H1 (cell line): ENCODE results near the gene LTA4H. TPM values are rescaled to one million over a fixed set of nuclear protein-coding genes. Genes with fewer than 3 reads are reported as not detected.

Source experiments
- CTCF ChIA-PET: fragments of 300-600 bp; sonication (Branson Sonifier 250); formaldehyde crosslinking; loops from one replicate; lab custom pipeline; 2021; ENCODE audit not compliant: partially characterized antibody; lab: Charles Lee
- POLR2A ChIA-PET: fragments of 300-600 bp; sonication (Branson Sonifier 250); formaldehyde crosslinking; loops from one replicate; lab custom pipeline; 2021; ENCODE audit warnings: inconsistent platforms; ENCODE audit not compliant: partially characterized antibody; lab: Charles Lee
- DNase-seq, 2 experiments: peaks; one replicate each; pipeline versions ENCODE4 v3.0.0 to v3.0.0-alpha.2; 2010 to 2022; ENCODE audit warnings: low spot score in 2 of 2, low read depth in 1 of 2, mixed read lengths in 1 of 2
- FAIRE-seq: peaks from 2 replicates; lab custom pipeline; 2011; peaks lifted over from hg19 to GRCh38; lab: Jason Lieb, UNC
- H2AFZ ChIP-seq: 2 replicates; pipeline ENCODE4 v1.8.1; 2012; ENCODE audit warnings: low read length, inconsistent platforms
- H2AK5ac ChIP-seq: 2 replicates; pipeline ENCODE4 v1.6.1; 2013; ENCODE audit warnings: low read depth, low read length
- H2BK120ac ChIP-seq: replicated peaks from 2 replicates; pipeline ENCODE3; 2013; ENCODE audit warnings: low read depth, low read length, inconsistent platforms
- H2BK12ac ChIP-seq: 2 replicates; pipeline ENCODE4 v1.6.1; 2013; ENCODE audit warnings: low read depth, low read length
- H2BK15ac ChIP-seq: 2 replicates; pipeline ENCODE4 v1.6.1; 2013; ENCODE audit warnings: low read length
- H2BK20ac ChIP-seq: 2 replicates; pipeline ENCODE4 v1.6.1; 2013; ENCODE audit warnings: low read length
- H2BK5ac ChIP-seq: 2 replicates; pipeline ENCODE4 v1.6.1; 2013; ENCODE audit warnings: low read depth, low read length
- H3K14ac ChIP-seq: 2 replicates; pipeline ENCODE4 v1.6.1; 2013; ENCODE audit warnings: inconsistent platforms; ENCODE audit not compliant: insufficient read length
- H3K18ac ChIP-seq: 2 replicates; pipeline ENCODE4 v1.6.1; 2013; ENCODE audit warnings: low read length; ENCODE audit errors: extremely low read depth
- H3K23ac ChIP-seq: 2 replicates; pipeline ENCODE4 v1.6.1; 2013; ENCODE audit warnings: inconsistent platforms; ENCODE audit not compliant: insufficient read length
- H3K23me2 ChIP-seq: 2 replicates; pipeline ENCODE4 v1.6.1; 2013; ENCODE audit warnings: low read depth, low read length
- H3K27ac ChIP-seq: 2 replicates; pipeline ENCODE4 v1.6.1; 2011; ENCODE audit warnings: low read depth, low read length, inconsistent platforms
- H3K27me3 ChIP-seq, 4 experiments: replicated peaks in 1 of 4; 1 replicate in 1 of 4; 2 replicates in 3 of 4; pipeline versions ENCODE4 v1.6.1 to v1.8.1; 2011 to 2013; ENCODE audit warnings: low read length in 3 of 4, mild to moderate bottlenecking in 3 of 4, inconsistent platforms in 2 of 4, mixed read lengths in 2 of 4, moderate library complexity in 1 of 4; ENCODE audit not compliant: control insufficient read depth in 3 of 4, insufficient read depth in 3 of 4; ENCODE audit errors: extremely low read depth in 1 of 4
- H3K36me3 ChIP-seq, 4 experiments: 2 replicates each; pipeline versions ENCODE4 v1.6.1 to v1.8.1; 2011 to 2013; ENCODE audit warnings: mild to moderate bottlenecking in 4 of 4, low read length in 3 of 4, moderate library complexity in 2 of 4, control low read depth in 1 of 4, inconsistent platforms in 1 of 4; ENCODE audit not compliant: insufficient read depth in 4 of 4, control insufficient read depth in 2 of 4
- H3K4ac ChIP-seq: replicated peaks from 2 replicates; pipeline ENCODE3; 2013; ENCODE audit warnings: low read length, low read depth, mixed read lengths, inconsistent platforms; ENCODE audit not compliant: insufficient read length
- H3K4me1 ChIP-seq, 4 experiments: replicated peaks in 1 of 4; 1 replicate in 1 of 4; 2 replicates in 3 of 4; pipeline versions ENCODE4 v1.6.1 to v1.8.1; 2011 to 2013; ENCODE audit warnings: low read length in 3 of 4, inconsistent platforms in 2 of 4, mixed read lengths in 1 of 4; ENCODE audit not compliant: insufficient read depth in 4 of 4, control insufficient read depth in 3 of 4
- H3K4me2 ChIP-seq, 2 experiments: 2 replicates each; pipeline versions ENCODE4 v1.6.1 to v1.8.1; 2011 to 2013; ENCODE audit warnings: low read depth in 2 of 2, low read length in 2 of 2, control low read depth in 1 of 2, inconsistent platforms in 1 of 2, mild to moderate bottlenecking in 1 of 2; ENCODE audit not compliant: insufficient read depth in 1 of 2
- H3K4me3 ChIP-seq, 4 experiments: fragments of 200-600, 300-600 bp in 1 of 4; sonication (generic), shearing (Covaris generic), sonication (Bioruptor Twin) in 1 of 4; 2 replicates each; pipeline versions ENCODE4 v1.5.1 to v1.8.1; 2011 to 2016; ENCODE audit warnings: low read length in 4 of 4, low read depth in 3 of 4, control low read depth in 2 of 4, inconsistent platforms in 2 of 4, mild to moderate bottlenecking in 2 of 4, mixed read lengths in 1 of 4, moderate library complexity in 1 of 4; ENCODE audit not compliant: insufficient read depth in 2 of 4; ENCODE audit errors: extremely low read depth in 1 of 4
- H3K56ac ChIP-seq: replicated peaks from 2 replicates; pipeline ENCODE3; 2013; ENCODE audit warnings: low read depth, mild to moderate bottlenecking, mixed read lengths, low read length, inconsistent platforms; ENCODE audit not compliant: insufficient read length
- H3K79me1 ChIP-seq: 2 replicates; pipeline ENCODE4 v1.6.1; 2013; ENCODE audit warnings: low read depth, low read length, control low read depth
- H3K79me2 ChIP-seq, 2 experiments: 2 replicates each; pipeline versions ENCODE4 v1.6.1 to v1.8.1; 2012 to 2013; ENCODE audit warnings: low read length in 2 of 2, mild to moderate bottlenecking in 2 of 2, inconsistent platforms in 1 of 2; ENCODE audit not compliant: insufficient read depth in 2 of 2, control insufficient read depth in 1 of 2
- H3K9ac ChIP-seq, 4 experiments: replicated peaks in 1 of 4; 1 replicate in 1 of 4; 2 replicates in 3 of 4; pipeline versions ENCODE4 v1.6.1 to v1.8.1; 2011 to 2013; ENCODE audit warnings: low read depth in 3 of 4, low read length in 3 of 4, control low read depth in 2 of 4, mild to moderate bottlenecking in 2 of 4, moderate library complexity in 2 of 4, inconsistent platforms in 1 of 4; ENCODE audit errors: extremely low read depth in 1 of 4
- H3K9me3 ChIP-seq, 2 experiments: 2 replicates each; pipeline versions ENCODE4 v1.6.1 to v1.8.1; 2012 to 2013; ENCODE audit warnings: mild to moderate bottlenecking in 2 of 2, moderate library complexity in 2 of 2, control low read depth in 1 of 2, inconsistent platforms in 1 of 2, low read depth in 1 of 2, low read length in 1 of 2, mixed read lengths in 1 of 2; ENCODE audit not compliant: insufficient read depth in 2 of 2
- H4K20me1 ChIP-seq, 2 experiments: replicated peaks in 1 of 2; 2 replicates each; pipeline versions ENCODE3 to v1.8.1; 2011 to 2013; ENCODE audit warnings: inconsistent platforms in 2 of 2, low read length in 2 of 2, mild to moderate bottlenecking in 1 of 2; ENCODE audit not compliant: insufficient read depth in 2 of 2, control insufficient read depth in 1 of 2
- H4K5ac ChIP-seq: 2 replicates; pipeline ENCODE4 v1.6.1; 2013; ENCODE audit warnings: low read length, low read depth, mixed read lengths, inconsistent platforms; ENCODE audit not compliant: insufficient read length
- H4K8ac ChIP-seq: 2 replicates; pipeline ENCODE4 v1.8.0; 2013; ENCODE audit warnings: mild to moderate bottlenecking, moderate library complexity, low read length, inconsistent platforms; ENCODE audit not compliant: insufficient read depth; ENCODE audit errors: extremely low read depth
- H4K91ac ChIP-seq: replicated peaks from 2 replicates; pipeline ENCODE3; 2013; ENCODE audit warnings: low read length, mixed read lengths, inconsistent platforms; ENCODE audit not compliant: insufficient read length
- EGR1 ChIP-seq: IDR thresholded peaks from 2 replicates; pipeline ENCODE4 v1.6.1; 2011; ENCODE audit warnings: low read depth, low read length, borderline replicate concordance
- EZH2 ChIP-seq: fragments of 200-600 bp; sonication (generic); IDR thresholded peaks from 2 replicates; pipeline ENCODE4 v1.7.1; 2012; ENCODE audit warnings: low read depth, mild to moderate bottlenecking, moderate library complexity, low read length, inconsistent platforms; ENCODE audit not compliant: severe bottlenecking
- HDAC2 ChIP-seq, 2 experiments: fragments of 300-600 bp in 1 of 2; sonication (generic) in 1 of 2; IDR thresholded peaks; 2 replicates each; pipeline ENCODE4 v1.6.1; 2011 to 2012; ENCODE audit warnings: low read depth in 2 of 2, low read length in 2 of 2, mild to moderate bottlenecking in 2 of 2, moderate library complexity in 2 of 2, borderline replicate concordance in 1 of 2, inconsistent platforms in 1 of 2
- JUN ChIP-seq: IDR thresholded peaks from 2 replicates; pipeline ENCODE4 v1.6.1; 2011; ENCODE audit warnings: low read depth, mild to moderate bottlenecking, improper control_type of control experiment, low read length
- POLR2A ChIP-seq, 2 experiments: IDR thresholded peaks; 1 replicate in 1 of 2; 2 replicates in 1 of 2; pipeline ENCODE4 v1.6.1; 2011; ENCODE audit warnings: low read depth in 2 of 2, low read length in 2 of 2, mild to moderate bottlenecking in 2 of 2; ENCODE audit errors: control extremely low read depth in 1 of 2
- POU5F1 ChIP-seq: IDR thresholded peaks from 2 replicates; pipeline ENCODE4 v1.6.1; 2011; ENCODE audit warnings: low read depth, mild to moderate bottlenecking, low read length, moderate library complexity
- SAP30 ChIP-seq: fragments of 300-600 bp; sonication (generic); IDR thresholded peaks from 2 replicates; pipeline ENCODE4 v1.7.1; 2012; ENCODE audit warnings: low read length, moderate library complexity, mild to moderate bottlenecking, inconsistent platforms; ENCODE audit not compliant: insufficient read depth, insufficient replicate concordance
- SP1 ChIP-seq: IDR thresholded peaks from 2 replicates; pipeline ENCODE4 v1.6.1; 2011; ENCODE audit warnings: low read depth, low read length
- SP4 ChIP-seq: IDR thresholded peaks from 2 replicates; pipeline ENCODE4 v1.6.1; 2012; ENCODE audit warnings: low read length, inconsistent platforms
- SUZ12 ChIP-seq: fragments of 200-600 bp; sonication (generic); IDR thresholded peaks from 2 replicates; pipeline ENCODE4 v1.6.1; 2012; ENCODE audit warnings: mild to moderate bottlenecking, inconsistent platforms, low read length, moderate library complexity, mixed read lengths
- WGBS, 2 experiments: shearing (Covaris generic) in 1 of 2; methylation state at CpG; one replicate each; pipeline versions ENCODE4 v1.1.6 to v1.1.7; 2013 to 2015; ENCODE audit warnings: low lambda C conversion rate in 2 of 2, mixed read lengths in 2 of 2, inconsistent platforms in 1 of 2, low coverage in 1 of 2, missing lambda C conversion rate in 1 of 2; ENCODE audit not compliant: insufficient replicate concordance in 2 of 2, insufficient coverage in 1 of 2, insufficient read length in 1 of 2; ENCODE audit errors: extremely low coverage in 1 of 2, missing lambda C conversion rate in 1 of 2; 5-methylcytosine and 5-hydroxymethylcytosine counted together
- polyA plus RNA-seq, 7 experiments: library from polyadenylated mRNA; depleted of rRNA in 3 of 7; stranded (reverse) in 5 of 7; unstranded in 2 of 7; fragments of >200 nt in 5 of 7; fragments of 200-250 nt in 2 of 7; gene quantifications; 1 replicate in 5 of 7; 2 replicates in 1 of 7; 4 replicates in 1 of 7; pipeline versions ENCODE4 v1.2.1 to v1.2.3, GENCODE V29; 2011 to 2013; ENCODE audit warnings: missing spikeins in 2 of 7, mixed read lengths in 2 of 7
- total RNA-seq: library from RNA; stranded (reverse); fragmentation: NEBNext Ultra II Directional; extraction: Animal tissue kit (Norgen Biotek cat#: 25700); gene quantifications from 2 replicates; pipeline ENCODE4 v1.2.1, GENCODE V29; 2021
- TF ChIP-seq, protein P1 (sequence below): IDR thresholded peaks from 2 replicates; pipeline ENCODE4 v1.6.1; 2012; ENCODE audit warnings: inconsistent platforms
- TF ChIP-seq, protein P2 (sequence below), 3 experiments: IDR thresholded peaks; 1 replicate in 2 of 3; 2 replicates in 1 of 3; pipeline versions ENCODE4 v1.5.1 to v1.6.1; 2011; ENCODE audit warnings: low read length in 3 of 3, mild to moderate bottlenecking in 3 of 3, inconsistent platforms in 2 of 3, low read depth in 1 of 3, moderate library complexity in 1 of 3; ENCODE audit not compliant: insufficient read depth in 1 of 3; ENCODE audit errors: control extremely low read depth in 1 of 3

LTA4H gene
- total and polyA plus RNA-seq, 2 of the 8 experiments (the other 6 are each of a cell fraction or from before 2014, with no cell fraction given) = 106 to 167 TPM

DNA sequence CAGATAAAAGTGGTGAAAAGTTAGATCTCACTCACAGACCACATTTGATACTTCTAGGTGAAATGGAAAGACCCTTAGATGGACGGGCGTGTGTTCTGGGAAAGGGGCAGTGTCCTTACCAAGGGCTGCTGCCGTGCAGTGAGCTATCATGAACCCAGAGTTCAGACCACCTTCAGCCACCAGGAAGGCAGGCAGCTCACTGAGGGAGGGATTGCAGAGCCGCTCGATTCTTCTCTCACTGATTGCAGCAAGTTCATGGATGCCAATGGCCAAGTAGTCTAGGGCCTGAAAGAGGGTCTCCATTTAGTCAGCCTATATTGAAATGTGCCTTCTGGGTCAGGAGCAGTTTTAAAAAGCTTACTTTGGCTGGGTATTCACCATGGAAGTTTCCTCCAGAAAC lies 55.0 kb downstream of the LTA4H start:
- ChIA-PET POLR2A (no interaction called here), CTCF (interaction anchor here (7.3 kb wide), 1 partner anchor 17 kb away, joined by 69 read pairs; the partner anchor contains the start of gene HAL)
- WGBS, 2 experiments = 85% methylated on average over 5 of the region's 5 CpGs; no CpG with 5 or more reads in 1 of the 2 experiments
- no peak overlapping the region for H4K8ac ChIP-seq
- no peaks in the 10 kb centered on the region for H3K23me2 ChIP-seq
- no peak overlapping the region for H2AK5ac ChIP-seq
- no peaks in the 10 kb centered on the region for H3K27me3 ChIP-seq
- H3K4me1 ChIP-seq = no peaks in the 10 kb centered on the region; a peak in 1 of 7 replicates
- H3K27ac ChIP-seq = no peak overlapping the region
- H2BK5ac ChIP-seq = no peak overlapping the region
- no peak overlapping the region for H2BK120ac ChIP-seq
- no peak overlapping the region for H3K14ac ChIP-seq
- no peak overlapping the region for H4K5ac ChIP-seq
- no peak overlapping the region for H2AFZ ChIP-seq
- H3K9ac ChIP-seq = no peak overlapping the region
- no peak overlapping the region for H2BK15ac ChIP-seq
- no peak for DNase-seq
- no peak for FAIRE-seq
- no peak overlapping the region for H3K18ac ChIP-seq
- H2BK20ac ChIP-seq = no peak overlapping the region
- no peaks in the 10 kb centered on the region for H3K79me2 ChIP-seq
- no peak overlapping the region for H2BK12ac ChIP-seq
- no peak overlapping the region for H3K23ac ChIP-seq
- H3K79me1 ChIP-seq = no peaks in the 10 kb centered on the region
- H4K91ac ChIP-seq = no peak overlapping the region
- no peaks in the 10 kb centered on the region for H4K20me1 ChIP-seq
- no peaks in the 10 kb centered on the region for H3K9me3 ChIP-seq
- no peak overlapping the region for H3K56ac ChIP-seq
- H3K4me2 ChIP-seq = no peak overlapping the region
- no peaks in the 10 kb centered on the region for H3K36me3 ChIP-seq
- H3K4ac ChIP-seq = no peak overlapping the region
- no peak overlapping the region for H3K4me3 ChIP-seq
- TF ChIP-seq, protein P1, sequence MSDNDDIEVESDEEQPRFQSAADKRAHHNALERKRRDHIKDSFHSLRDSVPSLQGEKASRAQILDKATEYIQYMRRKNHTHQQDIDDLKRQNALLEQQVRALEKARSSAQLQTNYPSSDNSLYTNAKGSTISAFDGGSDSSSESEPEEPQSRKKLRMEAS = no peak
- TF ChIP-seq, protein P2, sequence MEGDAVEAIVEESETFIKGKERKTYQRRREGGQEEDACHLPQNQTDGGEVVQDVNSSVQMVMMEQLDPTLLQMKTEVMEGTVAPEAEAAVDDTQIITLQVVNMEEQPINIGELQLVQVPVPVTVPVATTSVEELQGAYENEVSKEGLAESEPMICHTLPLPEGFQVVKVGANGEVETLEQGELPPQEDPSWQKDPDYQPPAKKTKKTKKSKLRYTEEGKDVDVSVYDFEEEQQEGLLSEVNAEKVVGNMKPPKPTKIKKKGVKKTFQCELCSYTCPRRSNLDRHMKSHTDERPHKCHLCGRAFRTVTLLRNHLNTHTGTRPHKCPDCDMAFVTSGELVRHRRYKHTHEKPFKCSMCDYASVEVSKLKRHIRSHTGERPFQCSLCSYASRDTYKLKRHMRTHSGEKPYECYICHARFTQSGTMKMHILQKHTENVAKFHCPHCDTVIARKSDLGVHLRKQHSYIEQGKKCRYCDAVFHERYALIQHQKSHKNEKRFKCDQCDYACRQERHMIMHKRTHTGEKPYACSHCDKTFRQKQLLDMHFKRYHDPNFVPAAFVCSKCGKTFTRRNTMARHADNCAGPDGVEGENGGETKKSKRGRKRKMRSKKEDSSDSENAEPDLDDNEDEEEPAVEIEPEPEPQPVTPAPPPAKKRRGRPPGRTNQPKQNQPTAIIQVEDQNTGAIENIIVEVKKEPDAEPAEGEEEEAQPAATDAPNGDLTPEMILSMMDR (IDR thresholded peaks at IDR 0.05; ENCODE audit: control extremely low read depth in 1 of 3, insufficient read depth in 1 of 3, low read depth in 1 of 3, low read length in 3 of 3) = no peak
- TF ChIP-seq JUN (no peak), SP1 (no peak), POLR2A (IDR thresholded peaks at IDR 0.05; ENCODE audit: control extremely low read depth in 1 of 2, low read depth in 2 of 2, low read length in 2 of 2) (no peak), EGR1 (no peak), SAP30 (no peak), SP4 (no peak), SUZ12 (no peak), HDAC2 (IDR thresholded peaks at IDR 0.05; ENCODE audit: borderline replicate concordance in 1 of 2, low read depth in 2 of 2, low read length in 2 of 2) (no peak), EZH2 (no peak), POU5F1 (no peak)
